A549 (cell line): ENCODE results near the gene TLNRD1.

Experiments
- CBX2 ChIP-seq: fragments of 200-600 bp; sonication (generic); IDR thresholded peaks from 2 replicates; pipeline ENCODE4 v1.6.1; 2016; ENCODE audit warnings: low read depth, mild to moderate bottlenecking, borderline replicate concordance
- CTCF ChIP-seq: fragments of >200 bp; sonication (Bioruptor Twin); formaldehyde crosslinking; IDR thresholded peaks from 3 replicates; pipeline ENCODE4 v1.5.1; 2016
- ELK1 ChIP-seq: fragments of 150-350 bp; IDR thresholded peaks from 2 replicates; pipeline ENCODE4 v1.6.1; 2014; ENCODE audit warnings: low read depth, mild to moderate bottlenecking, low read length
- HOXA7 ChIP-seq: fragments of 250-450 bp; sonication (Bioruptor Pico); IDR thresholded peaks from 2 replicates; pipeline ENCODE4 v1.5.0; 2020; ENCODE audit warnings: mild to moderate bottlenecking, moderate library complexity
- MYC ChIP-seq: IDR thresholded peaks from 2 replicates; pipeline ENCODE4 v1.6.1; 2012; ENCODE audit warnings: mild to moderate bottlenecking, inconsistent platforms, low read length, improper control_type of control experiment, borderline replicate concordance
- POLR2A ChIP-seq: IDR thresholded peaks from 2 replicates; pipeline ENCODE4 v1.6.1; 2012; ENCODE audit warnings: mild to moderate bottlenecking, low read length
- ZFP36 ChIP-seq: fragments of 450-650 bp; IDR thresholded peaks from 2 replicates; pipeline ENCODE4 v1.6.1; 2014; ENCODE audit warnings: borderline replicate concordance; ENCODE audit not compliant: partially characterized antibody
- ZSCAN20 ChIP-seq: fragments of 250-450 bp; sonication (Bioruptor Pico); IDR thresholded peaks from 2 replicates; pipeline ENCODE4 v1.8.0; 2022; ENCODE audit warnings: mild to moderate bottlenecking, moderate library complexity

DNA sequence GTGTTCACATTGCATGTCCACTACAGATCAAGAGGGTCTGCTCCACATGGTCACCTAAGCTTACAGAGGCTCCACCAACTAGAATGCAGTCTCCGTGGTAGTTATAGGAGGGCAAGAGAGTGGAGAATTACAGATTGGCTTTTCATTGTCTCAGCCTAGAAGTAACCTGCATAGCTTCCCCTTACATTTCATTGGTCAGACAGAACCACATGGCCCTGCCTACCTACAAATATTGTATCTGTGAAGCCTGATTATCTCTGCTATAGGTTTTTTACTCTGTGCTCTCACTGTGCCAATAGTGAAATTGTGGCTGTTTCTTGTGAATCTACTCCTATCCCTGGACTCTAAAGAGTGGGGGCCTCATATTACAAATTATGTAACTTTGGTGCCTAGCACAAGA is 2.5 kb upstream of the TLNRD1 start:
- TF ChIP-seq CTCF (no peak), POLR2A (no peak), MYC (no peak), ELK1 (no peak), ZSCAN20 (no peak), CBX2 (no peak), ZFP36 (no peak), HOXA7 (CRISPR knock-in tag) (no peak)
